IMR-90 (cell line): ENCODE data around the gene GMPPB.

Experiments used
- CTCF ChIP-seq: conservative IDR thresholded peaks from 2 replicates; pipeline ENCODE4 v1.5.1; 2012; ENCODE audit warnings: mild to moderate bottlenecking, low read depth, low read length, improper control_type of control experiment
- POLR2A ChIP-seq: IDR thresholded peaks from 2 replicates; pipeline ENCODE4 v1.6.1; 2012; ENCODE audit warnings: mild to moderate bottlenecking, low read depth, low read length
- RCOR1 ChIP-seq: IDR thresholded peaks from 2 replicates; pipeline ENCODE4 v1.6.1; 2012; ENCODE audit warnings: mild to moderate bottlenecking, low read length, improper control_type of control experiment; ENCODE audit not compliant: insufficient replicate concordance

- TF ChIP-seq RCOR1 (no peak), POLR2A (no peak), CTCF (no peak)
These were observed 49.0 kb upstream of the GMPPB start for GRCh38 chr3:49772703-49773102.
